ENCODE measurements around the gene CACNG3.

Gene CACNG3

GRCh38 chr16:24396350-24397271 lies 140.5 kb downstream of the CACNG3 start:
- DNase-seq (ENCODE audit: low spot score), result no peak

GRCh38 chr16:24409045-24409444 lies 152.9 kb downstream of the CACNG3 start:
- no peak for DNase-seq (ENCODE audit: low spot score)
